ENCODE data around the gene CEP57. TPM values are rescaled to one million over a fixed set of nuclear protein-coding genes. Genes with fewer than 3 reads are reported as not detected.

CEP57 gene
- total RNA-seq, 4 donors from 2014 or later, result 44.5 to 68.5 (median 57.0) TPM

GRCh38 chr11:95829580-95830259 is 39.4 kb downstream of the CEP57 start:
- Histone ChIP-seq H3K27me3 (no peaks in the 10 kb centered on the region), H3K4me1 (no peaks in the 10 kb centered on the region), H3K4me3 (no peak overlapping the region), H3K36me3 (peaks cover 0 to 48% (median 0%) of the 10 kb centered on the region in 3 donors), H3K27ac (no peak overlapping the region), H3K9me3 (no peaks in the 10 kb centered on the region)
- TF ChIP-seq POLR2A (IDR thresholded peaks at IDR 0.05) (no peak), CTCF (IDR thresholded peaks at IDR 0.05) (no peak)
- no peak for DNase-seq

- H3K27ac ChIP-seq, result no peak overlapping the region
- DNase-seq, result no peak
- no peaks in the 10 kb centered on the region for H3K27me3 ChIP-seq
- no peaks in the 10 kb centered on the region for H3K4me1 ChIP-seq
- H3K9me3 ChIP-seq, result no peaks in the 10 kb centered on the region
- H3K36me3 ChIP-seq, result peaks cover 0 to 53% (median 0%) of the 10 kb centered on the region in 3 donors
- no peak overlapping the region for H3K4me3 ChIP-seq
- TF ChIP-seq POLR2A (IDR thresholded peaks at IDR 0.05) (no peak), CTCF (IDR thresholded peaks at IDR 0.05) (no peak)
These were observed 41.0 kb downstream of the CEP57 start for GRCh38 chr11:95831198-95831883.

GRCh38 chr11:95832763-95833162 is 42.5 kb downstream of the CEP57 start:
- Histone ChIP-seq H3K27ac (no peak overlapping the region), H3K36me3 (peaks cover 0 to 53% (median 0%) of the 10 kb centered on the region in 3 donors), H3K4me1 (no peaks in the 10 kb centered on the region), H3K9me3 (no peaks in the 10 kb centered on the region), H3K4me3 (no peak overlapping the region), H3K27me3 (no peaks in the 10 kb centered on the region)
- TF ChIP-seq CTCF (IDR thresholded peaks at IDR 0.05) (no peak), POLR2A (IDR thresholded peaks at IDR 0.05) (no peak)
- no peak for DNase-seq

- no peak for DNase-seq
- TF ChIP-seq POLR2A (IDR thresholded peaks at IDR 0.05), result no peak
- TF ChIP-seq CTCF (IDR thresholded peaks at IDR 0.05), result no peak
- H3K4me1 ChIP-seq, result no peaks in the 10 kb centered on the region
- H3K27ac ChIP-seq, result no peak overlapping the region
- no peaks in the 10 kb centered on the region for H3K27me3 ChIP-seq
- H3K4me3 ChIP-seq, result no peak overlapping the region
- H3K9me3 ChIP-seq, result no peaks in the 10 kb centered on the region
- peaks cover 0 to 55% (median 0%) of the 10 kb centered on the region in 3 donors for H3K36me3 ChIP-seq
These were observed 43.1 kb downstream of the CEP57 start for GRCh38 chr11:95833378-95833777.

GRCh38 chr11:95835351-95835750 is 45.1 kb downstream of the CEP57 start:
- Histone ChIP-seq H3K4me1 (no peaks in the 10 kb centered on the region), H3K36me3 (peaks cover 0 to 45% (median 0%) of the 10 kb centered on the region in 3 donors), H3K27me3 (no peaks in the 10 kb centered on the region), H3K4me3 (no peak overlapping the region), H3K27ac (no peak overlapping the region), H3K9me3 (no peaks in the 10 kb centered on the region)
- DNase-seq, result no peak
- TF ChIP-seq CTCF (IDR thresholded peaks at IDR 0.05), result no peak
